Muscle layer of duodenum (tissue), 2 donors: Measurements from ENCODE around the gene PHACTR3.
"Not testable (repeated sequence)": the region's sequence is repeated elsewhere in the genome, so short reads cannot be mapped to it uniquely, and the experiment has no call there.

Experiments
- H3K27ac ChIP-seq: one replicate; pipeline ENCODE4 v1.7.0; 2013; ENCODE audit warnings: mild to moderate bottlenecking, low read length
- H3K27me3 ChIP-seq: one replicate; pipeline ENCODE4 v1.7.0; 2013; ENCODE audit warnings: low read depth, mild to moderate bottlenecking, control low read depth, low read length
- H3K36me3 ChIP-seq, 2 donors: one replicate each; pipeline ENCODE4 v1.7.0; 2013; ENCODE audit warnings: low read length in 2 of 2, control low read depth in 1 of 2, mild to moderate bottlenecking in 1 of 2; ENCODE audit not compliant: insufficient read depth in 2 of 2, control insufficient read depth in 1 of 2
- H3K4me1 ChIP-seq, 2 donors: one replicate each; pipeline ENCODE4 v1.7.0; 2013; ENCODE audit warnings: low read length in 2 of 2, mild to moderate bottlenecking in 2 of 2, control low read depth in 1 of 2, moderate library complexity in 1 of 2; ENCODE audit not compliant: insufficient read depth in 2 of 2, control insufficient read depth in 1 of 2
- H3K4me3 ChIP-seq, 2 donors: one replicate each; pipeline ENCODE4 v1.7.0; 2013; ENCODE audit warnings: low read length in 2 of 2, low read depth in 1 of 2, mild to moderate bottlenecking in 1 of 2
- H3K9me3 ChIP-seq, 2 donors: one replicate each; pipeline ENCODE4 v1.7.0; 2013; ENCODE audit warnings: low read length in 2 of 2, control low read depth in 1 of 2, mild to moderate bottlenecking in 1 of 2; ENCODE audit not compliant: control insufficient read depth in 1 of 2
- donor health status: healthy.

The PHACTR3 gene

GRCh38 chr20:59603781-59604541 is at the start of gene PHACTR3:
PHACTR3 (plus strand) TSS chr20:59604540; CDS start chr20:59605015, 475 bp downstream.
- Histone ChIP-seq H3K9me3 (no peaks in the 10 kb centered on the region), H3K27me3 (peaks cover 39% of the 10 kb centered on the region), H3K4me3 (peak within 1 kb of the TSS in 1 of 2 donors; percentile 51), H3K36me3 (no peaks in the 10 kb centered on the region), H3K4me1 (peaks cover 0 to 13% of the 10 kb centered on the region in 2 donors), H3K27ac (no peak within 1 kb of the TSS)

- H3K27me3 ChIP-seq, H3K27ac ChIP-seq, H3K4me1 ChIP-seq, H3K9me3 ChIP-seq, H3K4me3 ChIP-seq, H3K36me3 ChIP-seq: not testable (repeated sequence)
Observed at GRCh38 chr20:59557733-59558529, 46.4 kb upstream of the PHACTR3 start.

- no peaks in the 10 kb centered on the region for H3K36me3 ChIP-seq
- no peaks in the 10 kb centered on the region for H3K9me3 ChIP-seq
- no peaks in the 10 kb centered on the region for H3K4me1 ChIP-seq
- H3K4me3 ChIP-seq: no peak overlapping the region
- peaks cover 7% of the 10 kb centered on the region for H3K27me3 ChIP-seq
- H3K27ac ChIP-seq: no peak overlapping the region
Observed at GRCh38 chr20:59559024-59559817, 45.1 kb upstream of the PHACTR3 start.

- Histone ChIP-seq H3K27me3 (peaks cover 7% of the 10 kb centered on the region), H3K4me1 (no peaks in the 10 kb centered on the region), H3K27ac (no peak overlapping the region), H3K4me3 (no peak overlapping the region), H3K36me3 (no peaks in the 10 kb centered on the region), H3K9me3 (no peaks in the 10 kb centered on the region)
Observed at GRCh38 chr20:59559863-59560262, 44.5 kb upstream of the PHACTR3 start.

- Histone ChIP-seq H3K27ac (no peak overlapping the region), H3K4me3 (no peak overlapping the region), H3K36me3 (no peaks in the 10 kb centered on the region), H3K27me3 (peaks cover 7% of the 10 kb centered on the region), H3K4me1 (no peaks in the 10 kb centered on the region), H3K9me3 (no peaks in the 10 kb centered on the region)
Observed at GRCh38 chr20:59560588-59561227, 43.6 kb upstream of the PHACTR3 start.

- Histone ChIP-seq H3K9me3 (no peaks in the 10 kb centered on the region), H3K4me3 (no peak overlapping the region), H3K27me3 (peaks cover 7% of the 10 kb centered on the region), H3K27ac (no peak overlapping the region), H3K4me1 (no peaks in the 10 kb centered on the region), H3K36me3 (no peaks in the 10 kb centered on the region)
Observed at GRCh38 chr20:59561228-59561605, 43.1 kb upstream of the PHACTR3 start.

- H3K4me1 ChIP-seq: no peaks in the 10 kb centered on the region
- no peak overlapping the region for H3K27ac ChIP-seq
- no peak overlapping the region for H3K4me3 ChIP-seq
- H3K36me3 ChIP-seq: no peaks in the 10 kb centered on the region
- no peaks in the 10 kb centered on the region for H3K9me3 ChIP-seq
- peaks cover 7% of the 10 kb centered on the region for H3K27me3 ChIP-seq
Observed at GRCh38 chr20:59561614-59562277, 42.6 kb upstream of the PHACTR3 start.

- no peaks in the 10 kb centered on the region for H3K36me3 ChIP-seq
Observed at GRCh38 chr20:59564171-59564570, 40.2 kb upstream of the PHACTR3 start.

GRCh38 chr20:59564943-59565342 is 39.4 kb upstream of the PHACTR3 start:
- Histone ChIP-seq H3K4me1 (no peaks in the 10 kb centered on the region), H3K4me3 (no peak overlapping the region), H3K27ac (no peak overlapping the region), H3K36me3 (no peaks in the 10 kb centered on the region), H3K27me3 (peaks cover 10% of the 10 kb centered on the region), H3K9me3 (no peaks in the 10 kb centered on the region)

More at GRCh38 chr20:59564171-59564570, 40.2 kb upstream of the PHACTR3 start:
- Histone ChIP-seq H3K27ac (no peak overlapping the region), H3K9me3 (no peaks in the 10 kb centered on the region), H3K4me3 (no peak overlapping the region), H3K4me1 (no peaks in the 10 kb centered on the region), H3K27me3 (peaks cover 10% of the 10 kb centered on the region)

- H3K9me3 ChIP-seq: no peaks in the 10 kb centered on the region
- H3K27me3 ChIP-seq: peaks cover 9% of the 10 kb centered on the region
- no peak overlapping the region for H3K27ac ChIP-seq
- H3K4me1 ChIP-seq: no peaks in the 10 kb centered on the region
- no peak overlapping the region for H3K4me3 ChIP-seq
- H3K36me3 ChIP-seq: no peaks in the 10 kb centered on the region
Observed at GRCh38 chr20:59565768-59566461, 38.4 kb upstream of the PHACTR3 start.
